GM23338 (cell line): ENCODE results near the gene THEM5. TPM values are rescaled to one million over a fixed set of nuclear protein-coding genes. Genes with fewer than 3 reads are reported as not detected.
"Not testable (repeated sequence)": the region's sequence is repeated elsewhere in the genome, so short reads cannot be mapped to it uniquely, and the experiment has no call there.

ENCODE experiments used
- ATAC-seq: fragments of 200-7000 bp; cut with Tn5 transposase; 3 replicates; pipeline ENCODE4 v1.9.1; 2020
- DNase-seq: peaks from one replicate; pipeline ENCODE4 v3.0.0-alpha.2; 2015; ENCODE audit warnings: low spot score
- H2AFZ ChIP-seq: fragments of 200-600 bp; sonication (generic); 2 replicates; pipeline ENCODE4 v1.8.0; 2016; ENCODE audit warnings: antibody characterized with exemption, mild to moderate bottlenecking, moderate library complexity
- H3F3A ChIP-seq: fragments of 200-600 bp; sonication (generic); replicated peaks from 2 replicates; pipeline ENCODE4 v1.8.0; 2017; ENCODE audit warnings: antibody characterized with exemption, mixed run types, low read depth
- H3K27ac ChIP-seq: fragments of 200-600 bp; sonication (generic); 2 replicates; pipeline ENCODE4 v1.6.1; 2016; ENCODE audit warnings: low read depth
- H3K27me3 ChIP-seq: fragments of 200-600 bp; sonication (generic); 2 replicates; pipeline ENCODE4 v1.8.0; 2016; ENCODE audit warnings: mild to moderate bottlenecking, mixed run types, moderate library complexity; ENCODE audit not compliant: insufficient read depth
- H3K36me3 ChIP-seq: fragments of 200-600 bp; sonication (generic); 2 replicates; pipeline ENCODE4 v1.8.0; 2016; ENCODE audit warnings: mild to moderate bottlenecking; ENCODE audit not compliant: insufficient read depth
- H3K4me1 ChIP-seq: fragments of 200-600 bp; sonication (generic); 2 replicates; pipeline ENCODE4 v1.8.0; 2016; ENCODE audit warnings: mild to moderate bottlenecking, moderate library complexity; ENCODE audit not compliant: insufficient read depth
- H3K4me2 ChIP-seq: fragments of 200-600 bp; sonication (generic); 2 replicates; pipeline ENCODE4 v1.7.1; 2017; ENCODE audit warnings: mixed run types
- H3K4me3 ChIP-seq: fragments of 200-600 bp; sonication (generic); 2 replicates; pipeline ENCODE4 v1.6.1; 2016; ENCODE audit warnings: mixed run types
- H3K79me2 ChIP-seq: fragments of 200-600 bp; sonication (generic); replicated peaks from 2 replicates; pipeline ENCODE4 v1.8.0; 2017; ENCODE audit warnings: mild to moderate bottlenecking; ENCODE audit not compliant: insufficient read depth
- H3K9me2 ChIP-seq: fragments of 200-600 bp; sonication (generic); 2 replicates; pipeline ENCODE4 v1.8.0; 2017; ENCODE audit not compliant: insufficient read depth
- H4K20me1 ChIP-seq: fragments of 200-600 bp; sonication (generic); replicated peaks from 2 replicates; pipeline ENCODE4 v1.8.0; 2017; ENCODE audit warnings: mild to moderate bottlenecking; ENCODE audit not compliant: insufficient read depth
- H3K27ac Mint-ChIP-seq: 2 replicates; pipeline ENCODE4 v1.8.0; 2020; ENCODE audit warnings: inconsistent platforms, mild to moderate bottlenecking, moderate library complexity, mixed read lengths
- H3K27me3 Mint-ChIP-seq: 3 replicates; pipeline ENCODE4 v1.8.0; 2022; ENCODE audit warnings: low read depth, mild to moderate bottlenecking, moderate library complexity, mixed read lengths, inconsistent platforms; ENCODE audit not compliant: insufficient read depth, poor library complexity
- H3K36me3 Mint-ChIP-seq: 3 replicates; pipeline ENCODE4 v1.8.0; 2021; ENCODE audit warnings: low read depth, mild to moderate bottlenecking, inconsistent platforms, moderate library complexity, mixed read lengths
- H3K4me1 Mint-ChIP-seq: 3 replicates; pipeline ENCODE4 v1.8.0; 2020; ENCODE audit warnings: mild to moderate bottlenecking, inconsistent platforms, mixed read lengths
- H3K4me3 Mint-ChIP-seq: 3 replicates; pipeline ENCODE4 v1.8.0; 2021; ENCODE audit warnings: moderate library complexity, mild to moderate bottlenecking, inconsistent platforms, mixed read lengths
- H3K9me3 Mint-ChIP-seq: 3 replicates; pipeline ENCODE4 v1.8.0; 2020; ENCODE audit warnings: moderate library complexity, mild to moderate bottlenecking, inconsistent platforms, mixed read lengths
- CTCF ChIP-seq, 2 experiments: fragments of 200-600 bp in 1 of 2; sonication (generic) in 1 of 2; conservative IDR thresholded peaks; 2 replicates each; pipeline versions ENCODE4 v1.5.1 to v1.6.1; 2016 to 2017; ENCODE audit warnings: antibody characterized with exemption in 2 of 2, low read depth in 2 of 2, mild to moderate bottlenecking in 2 of 2, moderate library complexity in 1 of 2
- ETS1 ChIP-seq: IDR thresholded peaks from 2 replicates; pipeline ENCODE4 v1.6.1; 2016; ENCODE audit warnings: antibody characterized with exemption
- EZH2 ChIP-seq: fragments of 200-600 bp; sonication (generic); IDR thresholded peaks from one replicate; pipeline ENCODE4 v1.8.0; 2017; ENCODE audit warnings: antibody characterized with exemption, mild to moderate bottlenecking, low read depth; ENCODE audit not compliant: unreplicated experiment
- EZH2phosphoT487 ChIP-seq: fragments of 200-600 bp; sonication (generic); IDR thresholded peaks from one replicate; pipeline ENCODE4 v1.8.1; 2018; ENCODE audit warnings: antibody characterized with exemption; ENCODE audit not compliant: unreplicated experiment
- NANOG ChIP-seq: IDR thresholded peaks from 2 replicates; pipeline ENCODE4 v1.6.1; 2016; ENCODE audit warnings: antibody characterized with exemption, borderline replicate concordance
- POLR2AphosphoS5 ChIP-seq: IDR thresholded peaks from 2 replicates; pipeline ENCODE4 v1.6.1; 2016; ENCODE audit warnings: antibody characterized with exemption, low read depth
- STAT1 ChIP-seq: IDR thresholded peaks from one replicate; pipeline ENCODE4 v1.6.1; 2016; ENCODE audit warnings: antibody characterized with exemption; ENCODE audit not compliant: unreplicated experiment
- ZNF331 ChIP-seq: fragments of 250-450 bp; sonication (Bioruptor Pico); IDR thresholded peaks from 2 replicates; pipeline ENCODE4 v1.5.0; 2020; ENCODE audit warnings: low read depth, mild to moderate bottlenecking, moderate library complexity
- ZNF462 ChIP-seq: fragments of 250-450 bp; sonication (Bioruptor Pico); IDR thresholded peaks from 2 replicates; pipeline ENCODE4 v1.5.0; 2020; ENCODE audit warnings: mild to moderate bottlenecking, moderate library complexity
- polyA plus RNA-seq: library from polyadenylated mRNA; unstranded; fragments of >200 nt; fragmentation: Nextera tagmentation; extraction: Ambion mirVana; gene quantifications from 2 replicates; pipeline ENCODE4 v1.2.1, GENCODE V29; 2016
- total RNA-seq: library from RNA; depleted of rRNA; stranded (reverse); fragments of >200 nt; shearing (Covaris generic); gene quantifications from 2 replicates; pipeline ENCODE4 v1.2.3, GENCODE V29; 2014

The THEM5 gene
- total and polyA plus RNA-seq, 2 experiments from 2014 or later: not detected

GRCh38 chr1:151883898-151884297 lies 30.4 kb upstream of the THEM5 start:
- H3K4me2 ChIP-seq, H3K27ac Mint-ChIP-seq, H3K4me1 ChIP-seq, H3K9me3 Mint-ChIP-seq, DNase-seq, H2AFZ ChIP-seq, H3K27me3 ChIP-seq, H3K4me3 Mint-ChIP-seq, ATAC-seq, H3K9me2 ChIP-seq, H3F3A ChIP-seq, H4K20me1 ChIP-seq, H3K27me3 Mint-ChIP-seq, H3K4me1 Mint-ChIP-seq, H3K79me2 ChIP-seq, H3K4me3 ChIP-seq, H3K27ac ChIP-seq: not testable (repeated sequence)
- H3K36me3 ChIP-seq: peaks cover 15% of the 10 kb centered on the region
- H3K36me3 Mint-ChIP-seq: peaks cover 18% of the 10 kb centered on the region

- H3K27me3 Mint-ChIP-seq, H3K9me2 ChIP-seq, H3K4me1 ChIP-seq, H3K9me3 Mint-ChIP-seq, H3K4me1 Mint-ChIP-seq, H3K27ac ChIP-seq, DNase-seq, H4K20me1 ChIP-seq, H3K4me2 ChIP-seq, ATAC-seq, H2AFZ ChIP-seq, H3K27me3 ChIP-seq, H3K79me2 ChIP-seq, H3K27ac Mint-ChIP-seq, H3K4me3 ChIP-seq, H3K4me3 Mint-ChIP-seq, H3F3A ChIP-seq: not testable (repeated sequence)
- peaks cover 16% of the 10 kb centered on the region for H3K36me3 Mint-ChIP-seq
- H3K36me3 ChIP-seq: peaks cover 12% of the 10 kb centered on the region
These were observed 29.4 kb upstream of the THEM5 start for GRCh38 chr1:151882918-151883317.

GRCh38 chr1:151882466-151882865 lies 29.0 kb upstream of the THEM5 start:
- Histone ChIP-seq H3K79me2 (no peaks in the 10 kb centered on the region), H3K36me3 (peaks cover 8% of the 10 kb centered on the region; the same call in 1 of the 2 replicates), H3K27ac (no peak overlapping the region), H3K4me2 (no peak overlapping the region), H3K9me2 (no peaks in the 10 kb centered on the region), H3K4me3 (no peak overlapping the region), H3F3A (no peaks in the 10 kb centered on the region), H2AFZ (no peak overlapping the region), H3K4me1 (no peaks in the 10 kb centered on the region), H3K27me3 (no peaks in the 10 kb centered on the region), H4K20me1 (no peaks in the 10 kb centered on the region)
- peaks cover 4% of the 10 kb centered on the region; the same call in 1 of the 3 replicates for H3K9me3 Mint-ChIP-seq
- H3K27ac Mint-ChIP-seq: no peak overlapping the region
- H3K27me3 Mint-ChIP-seq: no peaks in the 10 kb centered on the region
- peaks cover 11% of the 10 kb centered on the region; the same call in 2 of the 3 replicates for H3K36me3 Mint-ChIP-seq
- no peak overlapping the region for H3K4me3 Mint-ChIP-seq
- no peak for DNase-seq
- H3K4me1 Mint-ChIP-seq: no peaks in the 10 kb centered on the region
- no peak for ATAC-seq
- TF ChIP-seq EZH2phosphoT487: no peak
- TF ChIP-seq ZNF462: no peak
- no peak for TF ChIP-seq POLR2AphosphoS5
- no peak for TF ChIP-seq NANOG
- no peak for TF ChIP-seq CTCF (conservative IDR thresholded peaks at IDR 0.05; ENCODE audit: low read depth in 2 of 2)
- no peak for TF ChIP-seq STAT1
- no peak for TF ChIP-seq ETS1
- TF ChIP-seq EZH2: no peak
- TF ChIP-seq ZNF331 (CRISPR knock-in tag): no peak
